HEK293T (cell line): ENCODE data around the gene ESPNL.

ENCODE experiments used
- CTCF ChIA-PET: fragments of 350-600 bp; formaldehyde crosslinking; extraction: SDS; loops from one replicate; lab custom pipeline; 2021; ENCODE audit warnings: antibody characterized with exemption, inconsistent platforms; lab: Yijun Ruan, JAX
- POLR2A ChIA-PET: fragments of 350-600 bp; formaldehyde crosslinking; extraction: SDS; loops from one replicate; lab custom pipeline; 2020; ENCODE audit warnings: antibody characterized with exemption, inconsistent platforms; lab: Yijun Ruan, JAX
- DNase-seq: peaks from one replicate; pipeline ENCODE4 v3.0.0; 2012; ENCODE audit warnings: mixed read lengths; ENCODE audit errors: extremely low spot score
- ARNT ChIP-seq: fragments of 450-650 bp; IDR thresholded peaks from 2 replicates; pipeline ENCODE4 v1.6.1; 2017; ENCODE audit warnings: mild to moderate bottlenecking
- BHLHE40 ChIP-seq: fragments of 450-650 bp; IDR thresholded peaks from 2 replicates; pipeline ENCODE4 v1.6.1; 2016; ENCODE audit warnings: mild to moderate bottlenecking, moderate library complexity, borderline replicate concordance
- CTBP1 ChIP-seq: fragments of 450-650 bp; IDR thresholded peaks from 2 replicates; pipeline ENCODE4 v1.6.1; 2016; ENCODE audit warnings: borderline replicate concordance
- ELF4 ChIP-seq: fragments of 450-650 bp; IDR thresholded peaks from 2 replicates; pipeline ENCODE4 v1.6.1; 2017; ENCODE audit warnings: antibody characterized with exemption
- FOXA1 ChIP-seq: fragments of 450-650 bp; IDR thresholded peaks from 2 replicates; pipeline ENCODE4 v1.6.1; 2016; ENCODE audit warnings: mild to moderate bottlenecking
- FOXK2 ChIP-seq: fragments of 450-650 bp; IDR thresholded peaks from 2 replicates; pipeline ENCODE4 v1.6.1; 2016; ENCODE audit warnings: mild to moderate bottlenecking
- FOXM1 ChIP-seq: fragments of 450-650 bp; IDR thresholded peaks from 2 replicates; pipeline ENCODE4 v1.6.1; 2017; ENCODE audit warnings: mild to moderate bottlenecking, borderline replicate concordance
- HDGF ChIP-seq: fragments of 450-650 bp; IDR thresholded peaks from 2 replicates; pipeline ENCODE4 v1.6.1; 2017; ENCODE audit warnings: antibody characterized with exemption, borderline replicate concordance
- L3MBTL2 ChIP-seq: fragments of 450-650 bp; conservative IDR thresholded peaks from 2 replicates; pipeline ENCODE4 v1.6.1; 2016; ENCODE audit warnings: mild to moderate bottlenecking
- LEF1 ChIP-seq: fragments of 450-650 bp; IDR thresholded peaks from 2 replicates; pipeline ENCODE4 v1.6.1; 2017; ENCODE audit warnings: mild to moderate bottlenecking, borderline replicate concordance
- NFRKB ChIP-seq: fragments of 450-650 bp; IDR thresholded peaks from 2 replicates; pipeline ENCODE4 v1.6.1; 2016; ENCODE audit warnings: mild to moderate bottlenecking, moderate library complexity
- SP1 ChIP-seq: fragments of 450-650 bp; IDR thresholded peaks from 2 replicates; pipeline ENCODE4 v1.6.1; 2017
- SUZ12 ChIP-seq: fragments of 450-650 bp; IDR thresholded peaks from 2 replicates; pipeline ENCODE4 v1.6.1; 2016; ENCODE audit warnings: mild to moderate bottlenecking
- TARDBP ChIP-seq: fragments of 450-650 bp; IDR thresholded peaks from 2 replicates; pipeline ENCODE4 v1.6.1; 2016
- ZNF384 ChIP-seq: fragments of 450-650 bp; IDR thresholded peaks from 2 replicates; pipeline ENCODE4 v1.6.1; 2016
- TF ChIP-seq, protein P1 (sequence below): fragments of 450-650 bp; IDR thresholded peaks from 2 replicates; pipeline ENCODE4 v1.6.1; 2016

ESPNL gene

DNA sequence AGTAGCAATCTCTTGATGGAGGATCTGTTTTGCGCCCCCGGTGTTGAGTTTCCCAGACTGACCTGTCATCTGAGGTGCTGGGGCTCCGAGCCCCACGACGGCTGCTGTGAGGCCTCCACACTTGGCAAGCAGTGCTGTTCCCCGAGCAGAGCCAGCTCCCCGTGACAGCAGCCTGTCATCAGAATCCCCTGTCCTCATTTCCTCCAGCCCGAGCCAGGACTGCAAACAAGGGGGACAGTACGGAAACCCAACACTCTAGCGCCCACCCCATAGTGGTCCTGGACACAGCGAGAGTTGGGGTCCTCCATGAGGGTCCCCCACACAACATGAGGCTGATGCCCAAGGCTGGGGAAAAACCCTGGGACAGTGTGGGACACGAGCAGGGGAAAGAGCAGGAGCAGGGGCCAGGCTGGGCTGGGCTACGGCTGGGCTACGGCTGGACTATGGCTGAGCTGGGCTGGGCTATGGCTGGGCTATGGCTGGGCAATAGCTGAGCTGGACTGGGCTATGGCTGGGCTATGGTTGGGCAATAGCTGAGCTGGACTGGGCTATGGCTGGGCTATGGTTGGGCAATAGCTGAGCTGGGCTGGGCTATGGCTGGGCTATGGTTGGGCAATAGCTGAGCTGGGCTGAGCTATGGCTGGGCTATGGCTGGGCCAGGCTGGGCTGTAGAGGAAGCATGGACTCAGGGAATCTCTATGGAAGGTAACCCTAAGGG lies 36.8 kb downstream of the ESPNL start:
- no peak for TF ChIP-seq FOXA1
- TF ChIP-seq LEF1 = no peak
- no peak for TF ChIP-seq ELF4
- TF ChIP-seq, protein P1, sequence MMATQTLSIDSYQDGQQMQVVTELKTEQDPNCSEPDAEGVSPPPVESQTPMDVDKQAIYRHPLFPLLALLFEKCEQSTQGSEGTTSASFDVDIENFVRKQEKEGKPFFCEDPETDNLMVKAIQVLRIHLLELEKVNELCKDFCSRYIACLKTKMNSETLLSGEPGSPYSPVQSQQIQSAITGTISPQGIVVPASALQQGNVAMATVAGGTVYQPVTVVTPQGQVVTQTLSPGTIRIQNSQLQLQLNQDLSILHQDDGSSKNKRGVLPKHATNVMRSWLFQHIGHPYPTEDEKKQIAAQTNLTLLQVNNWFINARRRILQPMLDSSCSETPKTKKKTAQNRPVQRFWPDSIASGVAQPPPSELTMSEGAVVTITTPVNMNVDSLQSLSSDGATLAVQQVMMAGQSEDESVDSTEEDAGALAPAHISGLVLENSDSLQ = no peak
- TF ChIP-seq TARDBP = no peak
- no peak for TF ChIP-seq NFRKB
- no peak for TF ChIP-seq ARNT
- no peak for TF ChIP-seq FOXK2
- no peak for TF ChIP-seq SUZ12
- TF ChIP-seq HDGF = no peak
- no peak for TF ChIP-seq L3MBTL2
- TF ChIP-seq CTBP1 = no peak
- TF ChIP-seq FOXM1 = no peak
- TF ChIP-seq ZNF384 = no peak
- no peak for TF ChIP-seq BHLHE40
- TF ChIP-seq SP1 = no peak
- ChIA-PET CTCF (no interaction called here), POLR2A (no interaction called here)
- DNase-seq = no peak

DNA sequence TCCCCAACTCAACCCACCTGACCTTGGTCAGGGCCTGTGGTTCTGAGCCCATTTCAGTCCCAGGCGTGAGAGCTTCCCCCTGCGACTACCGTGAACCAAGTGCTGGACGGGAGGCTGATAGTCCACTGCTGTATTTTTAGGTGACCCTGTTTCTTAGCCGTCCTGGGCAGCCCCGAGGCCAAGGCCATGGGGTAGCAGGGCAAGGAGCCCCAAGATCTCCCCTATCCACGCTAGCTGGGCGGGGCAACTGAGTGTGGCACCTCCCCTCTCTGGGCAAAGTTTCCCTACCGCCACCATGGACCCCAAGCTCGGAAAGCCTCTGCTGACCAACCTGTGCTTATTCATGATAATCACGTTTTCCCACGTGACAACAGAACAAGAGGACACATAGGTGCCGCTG lies 37.7 kb downstream of the ESPNL start:
- POLR2A ChIA-PET = no interaction called here
- TF ChIP-seq FOXK2 (no peak), TARDBP (no peak), HDGF (no peak), ELF4 (no peak), BHLHE40 (no peak), L3MBTL2 (no peak)

DNA sequence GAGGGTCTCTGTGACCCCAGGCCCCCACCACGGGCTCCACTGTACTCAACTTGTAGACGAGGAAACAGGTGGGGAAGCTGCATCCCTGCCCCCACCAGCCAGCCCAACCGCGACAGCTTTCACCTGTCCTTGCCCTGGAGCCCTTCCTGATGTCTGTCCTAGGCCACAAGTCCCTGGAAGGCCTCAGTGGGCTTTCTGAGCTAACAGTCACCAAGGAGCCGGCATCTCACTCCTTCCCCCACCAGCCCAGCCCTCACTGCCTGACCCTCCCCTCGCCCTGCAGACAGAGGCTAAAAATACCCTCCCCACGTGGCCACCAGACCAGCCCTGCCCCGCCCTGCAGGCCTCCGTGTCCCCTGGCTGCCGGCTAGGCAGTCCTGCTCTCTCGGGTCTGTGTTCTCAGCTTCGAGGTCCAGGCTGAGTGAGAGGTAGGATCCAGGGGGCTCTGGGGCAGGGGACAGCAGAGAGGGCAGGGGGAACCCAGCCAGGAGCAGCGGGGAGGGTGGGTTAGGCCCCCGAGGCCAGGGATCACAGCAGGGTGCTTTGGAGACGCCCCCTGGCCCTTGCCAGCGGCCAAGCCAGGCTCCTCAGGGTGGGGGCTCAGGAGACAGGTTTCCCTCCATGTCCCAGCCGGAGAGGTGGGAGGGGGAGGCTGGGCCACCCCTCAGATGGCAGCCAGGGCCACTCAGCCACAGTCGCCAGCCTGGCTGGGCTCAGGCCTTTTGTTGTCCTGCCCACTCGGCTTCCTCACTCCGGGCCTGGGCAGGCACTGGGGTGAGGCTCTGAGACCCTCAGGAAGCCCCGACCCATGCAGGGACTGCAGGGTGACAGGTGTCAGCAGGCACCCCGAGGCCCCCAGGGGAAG lies 38.4 kb downstream of the ESPNL start, which contains the start of gene KLHL30:
TSS of gene KLHL30 (plus strand) at position 338 of the 865 bp plus-strand sequence. CDS start 2,087 bp downstream, outside the sequence.
- TF ChIP-seq FOXK2 (no peak), SP1 (no peak), CTBP1 (no peak), ZNF384 (no peak), NFRKB (no peak), FOXA1 (no peak), HDGF (no peak), SUZ12 (no peak), FOXM1 (no peak)
- TF ChIP-seq, protein P1 = no peak
- POLR2A ChIA-PET = no interaction called here
- CTCF ChIA-PET = no interaction called here
- no peak for DNase-seq

More for the DNA sequence above, 37.7 kb downstream of the ESPNL start:
- DNase-seq = no peak
- CTCF ChIA-PET = no interaction called here

DNA sequence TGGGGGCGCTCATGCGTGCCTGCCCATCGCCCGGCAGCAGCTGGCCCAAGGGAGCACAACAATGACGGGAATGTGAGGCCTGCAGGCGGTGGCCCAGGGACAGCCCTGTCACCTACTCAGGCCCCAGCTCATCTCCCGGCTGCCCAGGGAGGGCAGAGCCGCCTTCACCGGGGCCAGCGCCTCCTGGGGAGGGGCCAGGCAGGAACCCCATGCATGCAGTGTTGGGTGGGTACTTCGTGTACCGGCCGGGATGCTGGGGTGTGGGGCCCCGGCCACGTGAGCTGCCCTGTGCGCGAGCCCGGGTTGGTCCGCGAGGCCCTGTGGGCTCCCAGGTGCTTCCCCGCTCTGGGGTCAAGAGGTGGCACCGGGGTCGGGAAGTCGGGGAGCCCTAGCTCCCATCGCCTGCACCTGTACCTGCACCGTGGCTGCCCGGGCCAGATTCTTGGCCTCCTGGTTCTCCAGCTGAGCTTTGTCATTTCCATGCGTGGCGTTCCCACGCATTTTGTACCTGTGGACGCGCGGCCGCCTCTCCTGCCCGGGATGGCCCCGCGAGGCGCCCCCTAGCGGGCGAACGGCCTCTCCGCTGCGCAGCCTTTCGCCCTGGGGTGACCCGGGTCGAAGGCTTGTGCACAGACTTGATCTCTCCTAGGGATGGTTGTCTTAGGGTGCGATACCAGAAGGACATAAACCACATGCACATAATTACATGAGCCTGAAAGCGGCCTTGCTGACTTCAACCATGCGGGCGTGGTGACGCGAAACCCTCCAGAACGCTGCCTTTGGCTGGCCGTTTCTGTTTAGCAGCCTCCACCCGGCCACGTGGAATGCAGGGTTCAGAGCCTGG lies 39.3 kb downstream of the ESPNL start:
- POLR2A ChIA-PET = no interaction called here
- CTCF ChIA-PET = no interaction called here
- DNase-seq = peak; percentile 66
- TF ChIP-seq LEF1 = no peak
- TF ChIP-seq ARNT = no peak
- TF ChIP-seq TARDBP = no peak
- no peak for TF ChIP-seq SUZ12
- no peak for TF ChIP-seq SP1
- no peak for TF ChIP-seq FOXM1
- TF ChIP-seq ELF4 = no peak
- no peak for TF ChIP-seq HDGF
- no peak for TF ChIP-seq ZNF384
- TF ChIP-seq FOXK2 = no peak
- TF ChIP-seq CTBP1 = no peak
- no peak for TF ChIP-seq L3MBTL2
- TF ChIP-seq NFRKB = no peak
- TF ChIP-seq FOXA1 = no peak
- TF ChIP-seq, protein P1 = no peak
- TF ChIP-seq BHLHE40 = no peak

DNA sequence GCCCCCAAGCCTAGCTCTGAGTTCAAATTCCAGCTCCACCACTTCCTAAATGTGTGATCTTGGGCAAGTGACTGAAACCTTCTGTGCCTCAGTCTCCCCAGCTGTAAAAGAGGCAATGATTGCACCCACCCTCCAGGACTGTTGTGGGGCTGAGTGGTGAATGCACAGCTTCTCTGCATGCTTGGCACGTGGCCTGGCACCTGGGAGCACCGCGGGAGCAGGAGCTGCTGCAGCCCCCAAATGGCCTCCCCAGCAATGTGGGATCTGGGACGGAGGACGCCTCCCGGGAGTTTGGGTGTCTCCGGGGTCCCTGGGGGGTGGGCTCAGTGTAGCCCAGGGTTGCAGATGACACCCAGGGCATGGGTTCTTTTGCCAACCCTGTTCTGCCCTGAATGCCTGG lies 39.9 kb downstream of the ESPNL start:
- DNase-seq = no peak
- no peak for TF ChIP-seq CTBP1
- POLR2A ChIA-PET = interaction anchor here (0.6 kb wide), 1 partner anchor 99 kb away, joined by 3 read pairs; the partner anchor contains the start of gene HES6
- CTCF ChIA-PET = no interaction called here
